T-helper 9 cell (primary cell): ENCODE results near the gene HSP90AA1.

Source experiments
- DNase-seq: peaks from one replicate; pipeline ENCODE4 v3.0.0-alpha.2; 2020

Gene HSP90AA1

GRCh38 chr14:102037686-102038085, 49.2 kb downstream of the HSP90AA1 start:
- no peak for DNase-seq

GRCh38 chr14:102035914-102036313, 50.9 kb downstream of the HSP90AA1 start:
- no peak for DNase-seq

GRCh38 chr14:102034301-102034700, 52.5 kb downstream of the HSP90AA1 start:
- DNase-seq: no peak

GRCh38 chr14:102033241-102033640, 53.6 kb downstream of the HSP90AA1 start:
- DNase-seq: no peak
